GDM1 (cell line): Measurements from ENCODE around the gene RPGRIP1L.

Experiments
- DNase-seq: peaks from one replicate; lab custom pipeline; 2025; lab: John Stamatoyannopoulos, UW

RPGRIP1L gene

GRCh38 chr16:53600616-53601015 is 103.0 kb downstream of the RPGRIP1L start:
- no peak for DNase-seq

GRCh38 chr16:53600126-53600525 is 103.5 kb downstream of the RPGRIP1L start:
- no peak for DNase-seq

GRCh38 chr16:53599548-53599947 is 104.1 kb downstream of the RPGRIP1L start:
- no peak for DNase-seq

- no peak for DNase-seq
These were observed 105.0 kb downstream of the RPGRIP1L start for GRCh38 chr16:53598511-53599275.

- DNase-seq, result no peak
These were observed 105.9 kb downstream of the RPGRIP1L start for GRCh38 chr16:53597776-53598175.

- DNase-seq, result no peak
These were observed 115.5 kb downstream of the RPGRIP1L start for GRCh38 chr16:53588081-53588648.

- no peak for DNase-seq
These were observed 120.3 kb downstream of the RPGRIP1L start for GRCh38 chr16:53583401-53583800.

- DNase-seq, result no peak
These were observed 121.9 kb downstream of the RPGRIP1L start for GRCh38 chr16:53581784-53582183.

GRCh38 chr16:53580038-53580802 is 123.4 kb downstream of the RPGRIP1L start:
- no peak for DNase-seq

GRCh38 chr16:53576904-53577303 is 126.8 kb downstream of the RPGRIP1L start:
- no peak for DNase-seq

GRCh38 chr16:53576210-53576609 is 127.4 kb downstream of the RPGRIP1L start:
- DNase-seq, result no peak

GRCh38 chr16:53571763-53572162 is 131.9 kb downstream of the RPGRIP1L start:
- no peak for DNase-seq

GRCh38 chr16:53566552-53567245 is 137.0 kb downstream of the RPGRIP1L start:
- DNase-seq, result no peak

GRCh38 chr16:53565296-53565863 is 138.3 kb downstream of the RPGRIP1L start:
- no peak for DNase-seq

- DNase-seq, result no peak
These were observed 140.2 kb downstream of the RPGRIP1L start for GRCh38 chr16:53563426-53563825.

- DNase-seq, result no peak
These were observed 142.4 kb downstream of the RPGRIP1L start for GRCh38 chr16:53561101-53561888.

- no peak for DNase-seq
These were observed 144.2 kb downstream of the RPGRIP1L start for GRCh38 chr16:53559270-53559951.

- DNase-seq, result no peak
These were observed 144.9 kb downstream of the RPGRIP1L start for GRCh38 chr16:53558710-53559109.

- no peak for DNase-seq
These were observed 147.1 kb downstream of the RPGRIP1L start for GRCh38 chr16:53556521-53556920.

GRCh38 chr16:53549970-53550690 is 153.5 kb downstream of the RPGRIP1L start:
- DNase-seq, result peak; percentile 10
